ENCODE data around the gene RBP4.

Gene RBP4

DNA sequence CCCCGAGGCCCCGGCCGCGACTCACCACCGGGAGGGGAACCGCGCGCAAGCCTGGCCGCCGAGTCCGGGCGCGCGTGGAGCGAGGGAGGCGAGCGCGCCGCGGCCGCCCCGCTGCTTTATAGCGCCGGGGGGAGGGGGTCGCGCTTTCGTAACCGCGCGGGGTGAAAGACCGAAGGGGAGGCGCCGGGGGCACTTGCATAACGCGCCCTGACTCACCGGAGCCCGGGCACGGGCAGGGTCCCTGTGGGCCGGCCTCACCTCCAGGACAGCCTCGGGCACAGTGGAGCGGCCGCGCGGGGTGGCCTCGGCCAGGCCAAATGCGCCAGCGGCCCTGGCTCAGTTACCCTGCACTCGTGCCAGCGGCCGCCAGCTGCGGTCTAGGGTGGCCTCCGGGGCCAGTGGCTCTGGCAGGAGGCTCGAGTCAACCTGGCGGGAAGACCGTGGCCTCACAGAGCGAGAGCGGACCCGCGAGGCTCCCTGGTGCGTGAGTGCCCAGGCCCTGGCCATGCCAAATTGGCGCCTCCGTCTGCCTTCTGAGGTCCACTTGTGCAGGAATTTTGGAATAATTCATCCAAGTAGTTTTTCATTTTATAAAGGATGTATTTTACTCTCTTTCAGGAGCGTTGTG is at the start of gene RBP4:
Gene RBP4, minus strand, starts transcription at position 90 of the 628 bp plus-strand sequence. CDS start 207 bp downstream, outside the sequence.
- peak; percentile 20 for DNase-seq (ENCODE audit: low read depth)

DNA sequence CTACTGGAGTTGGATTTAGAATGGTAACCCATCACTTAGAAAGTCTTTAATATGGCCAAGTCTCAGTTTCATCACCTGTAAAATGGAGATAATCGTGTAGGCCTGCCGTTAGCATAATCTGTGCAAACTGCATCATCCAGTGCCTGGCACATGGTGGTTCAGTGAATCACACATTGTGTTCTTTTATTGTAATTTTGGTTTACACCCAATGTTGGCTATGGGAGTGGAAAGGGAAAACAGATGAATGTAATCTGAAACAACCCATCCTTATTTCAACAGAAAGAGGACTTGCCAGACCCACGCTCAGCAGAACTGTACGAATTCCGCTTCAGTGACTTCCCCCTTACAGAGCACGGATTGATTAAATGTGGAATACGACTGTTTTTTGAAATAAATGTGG is 38.8 kb upstream of the RBP4 start:
- peak; percentile 48 for DNase-seq (ENCODE audit: low read depth)

DNA sequence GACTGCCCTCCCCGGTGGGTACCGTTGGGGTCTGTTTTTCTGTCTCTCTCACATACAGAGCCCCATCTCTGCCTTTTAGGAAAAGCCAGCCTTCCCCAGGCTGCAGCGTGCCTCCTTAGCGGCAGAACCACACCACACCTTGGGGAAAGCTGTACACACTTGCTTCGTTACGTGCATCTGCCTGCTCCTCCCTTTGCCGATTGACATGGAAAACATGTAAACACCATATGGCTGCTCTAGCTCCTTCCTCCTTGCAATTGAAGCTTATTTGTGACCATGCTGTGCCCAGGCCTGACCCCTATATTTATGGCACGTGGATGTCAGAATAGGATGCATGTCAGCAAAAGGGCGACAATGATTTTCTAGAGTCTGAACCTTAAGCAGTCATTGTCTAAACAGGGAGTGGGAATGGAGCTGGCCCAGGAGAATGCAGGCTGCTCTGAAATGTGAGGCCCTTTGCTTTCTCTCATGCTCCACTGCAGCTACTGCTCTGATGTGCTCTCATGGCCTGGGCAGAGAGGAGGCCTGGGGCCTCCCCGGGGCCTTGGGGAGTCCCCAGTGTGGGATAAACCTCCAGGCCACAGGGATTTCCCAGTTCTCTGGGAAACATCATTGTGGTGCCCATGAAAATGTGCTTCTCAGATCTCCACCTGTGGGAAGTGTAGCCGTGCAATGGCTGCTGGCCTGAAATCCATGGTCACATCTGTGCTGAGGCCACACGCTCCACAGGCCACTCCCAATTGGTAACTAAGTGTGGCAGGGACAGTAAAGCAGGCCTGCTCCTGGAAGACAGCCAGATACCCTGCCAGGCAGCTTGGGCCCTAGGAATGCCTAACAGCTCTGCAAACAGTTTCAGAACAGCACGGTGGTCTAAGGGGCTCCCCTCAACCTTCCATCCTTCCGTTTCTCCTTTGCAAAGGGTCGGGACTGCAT is 29.9 kb upstream of the RBP4 start:
- no peak for DNase-seq (ENCODE audit: low read depth)

DNA sequence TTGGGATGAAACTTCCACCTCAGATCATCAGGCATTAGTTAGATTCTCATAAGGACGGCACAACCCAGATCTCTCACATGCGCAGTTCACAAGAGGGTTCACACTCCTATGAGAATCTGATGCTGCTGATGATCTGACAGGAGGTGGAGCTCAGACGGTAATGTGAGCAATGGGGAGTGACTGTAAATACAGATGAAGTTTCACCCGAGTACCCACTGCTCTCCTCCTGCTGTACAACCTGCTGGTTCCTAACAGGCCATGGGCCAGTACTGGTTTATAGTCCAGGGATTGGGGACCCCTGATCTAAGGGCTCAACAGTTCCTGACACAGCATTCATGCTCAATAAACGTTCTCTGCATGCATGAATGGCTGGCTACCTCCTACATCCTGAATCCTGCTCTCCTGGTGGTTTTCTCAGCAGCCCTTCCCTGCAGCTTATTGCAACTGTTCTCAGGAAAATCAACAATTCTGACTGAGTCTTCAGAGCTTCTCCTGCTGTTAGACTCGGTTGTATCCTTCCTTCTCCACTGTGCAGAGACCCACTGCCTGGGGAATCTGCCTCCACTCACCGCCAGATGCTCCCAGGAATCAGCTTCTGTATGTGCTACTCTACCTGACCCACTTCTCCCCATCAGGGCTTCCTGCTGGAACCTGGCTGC is 28.7 kb upstream of the RBP4 start:
- no peak for DNase-seq (ENCODE audit: low read depth)

DNA sequence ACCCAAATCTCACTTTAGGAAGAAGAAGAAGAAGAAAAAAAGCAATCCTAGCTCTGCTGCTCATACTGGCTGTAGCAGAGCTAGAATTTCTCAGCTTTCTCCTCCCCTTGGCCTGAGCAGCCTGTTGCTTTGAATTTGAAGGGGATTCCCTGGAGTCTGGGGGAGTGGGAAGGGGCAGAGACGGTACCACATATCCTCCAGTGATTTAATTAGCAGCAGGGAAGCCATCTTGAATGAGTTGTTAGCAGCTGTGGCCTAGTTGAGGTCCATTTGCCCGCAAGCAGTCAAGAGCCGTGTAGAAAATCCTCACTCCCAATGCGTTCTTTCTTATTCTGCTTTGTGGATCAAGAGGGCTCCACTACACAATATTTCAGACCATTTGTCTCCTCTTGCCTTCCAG is 27.8 kb upstream of the RBP4 start:
- no peak for DNase-seq (ENCODE audit: low read depth)

DNA sequence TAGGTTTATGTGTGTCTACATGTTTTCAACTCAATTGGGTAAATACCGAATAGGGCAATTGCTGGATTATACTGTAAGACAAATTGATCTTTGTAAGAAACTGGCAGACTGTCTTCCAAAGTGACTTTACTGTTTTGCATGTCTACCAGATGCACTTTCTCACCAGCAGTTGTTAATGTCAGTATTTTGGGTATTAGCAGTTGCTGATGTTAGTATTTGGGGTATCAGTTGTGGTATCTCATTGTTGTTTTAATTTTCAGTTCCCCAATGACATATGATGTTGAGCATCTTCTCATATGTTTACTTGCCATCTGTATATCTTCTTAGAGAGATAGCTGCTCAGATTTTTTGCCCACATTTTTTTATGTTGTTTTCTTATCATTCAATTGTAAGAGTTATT is 21.9 kb upstream of the RBP4 start:
- DNase-seq (ENCODE audit: low read depth): no peak

DNA sequence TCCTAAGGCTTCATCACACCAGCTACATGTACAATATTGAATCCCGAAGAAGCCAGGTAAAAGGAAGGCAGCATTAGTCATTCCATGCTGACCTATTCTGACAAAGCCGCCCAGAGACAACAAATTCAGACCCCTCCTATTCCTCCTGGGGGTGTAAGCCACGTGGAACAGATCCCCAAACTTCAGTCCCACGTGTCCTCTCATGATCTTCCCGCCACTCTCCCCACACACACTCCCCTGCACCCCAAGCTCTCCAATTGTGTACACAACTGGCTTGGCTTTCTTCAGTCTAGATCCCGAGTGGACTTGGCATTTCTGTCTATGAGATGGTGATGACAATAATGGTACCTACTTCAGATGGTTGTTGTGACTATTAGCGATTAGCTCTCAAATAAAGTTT is 19.9 kb upstream of the RBP4 start:
- DNase-seq (ENCODE audit: low read depth): no peak

DNA sequence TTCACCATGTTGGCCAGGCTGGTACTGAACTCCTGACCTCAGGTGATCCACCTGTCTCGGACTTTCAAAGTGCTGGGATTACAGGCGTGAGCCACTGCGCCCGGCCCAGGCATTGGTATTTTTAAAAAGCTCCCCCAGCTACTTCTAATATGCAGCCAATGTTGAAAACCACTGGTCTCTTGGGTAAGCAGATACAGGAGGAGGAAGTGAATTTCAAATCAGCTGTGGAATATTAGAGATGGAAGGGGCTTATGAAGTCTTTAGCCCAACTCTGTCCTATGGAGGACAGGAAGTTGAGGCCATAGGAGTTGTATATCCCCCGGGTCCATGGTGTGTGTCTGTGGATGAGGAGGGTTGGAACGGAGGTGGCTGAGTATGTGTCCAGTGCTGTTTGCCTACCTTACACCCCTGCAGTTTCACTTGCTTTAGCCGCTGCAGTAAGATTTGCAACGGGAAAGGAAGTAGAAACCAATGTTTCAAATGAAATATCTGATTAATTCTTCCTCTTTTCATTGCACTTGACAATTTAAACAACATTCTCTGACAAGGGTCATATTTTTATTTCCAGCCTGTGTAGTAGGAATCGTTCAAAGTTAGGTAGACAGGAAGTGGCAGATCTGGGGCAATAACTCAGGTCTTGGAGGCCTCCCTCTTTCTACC is 14.7 kb upstream of the RBP4 start:
- DNase-seq (ENCODE audit: low read depth): no peak

DNA sequence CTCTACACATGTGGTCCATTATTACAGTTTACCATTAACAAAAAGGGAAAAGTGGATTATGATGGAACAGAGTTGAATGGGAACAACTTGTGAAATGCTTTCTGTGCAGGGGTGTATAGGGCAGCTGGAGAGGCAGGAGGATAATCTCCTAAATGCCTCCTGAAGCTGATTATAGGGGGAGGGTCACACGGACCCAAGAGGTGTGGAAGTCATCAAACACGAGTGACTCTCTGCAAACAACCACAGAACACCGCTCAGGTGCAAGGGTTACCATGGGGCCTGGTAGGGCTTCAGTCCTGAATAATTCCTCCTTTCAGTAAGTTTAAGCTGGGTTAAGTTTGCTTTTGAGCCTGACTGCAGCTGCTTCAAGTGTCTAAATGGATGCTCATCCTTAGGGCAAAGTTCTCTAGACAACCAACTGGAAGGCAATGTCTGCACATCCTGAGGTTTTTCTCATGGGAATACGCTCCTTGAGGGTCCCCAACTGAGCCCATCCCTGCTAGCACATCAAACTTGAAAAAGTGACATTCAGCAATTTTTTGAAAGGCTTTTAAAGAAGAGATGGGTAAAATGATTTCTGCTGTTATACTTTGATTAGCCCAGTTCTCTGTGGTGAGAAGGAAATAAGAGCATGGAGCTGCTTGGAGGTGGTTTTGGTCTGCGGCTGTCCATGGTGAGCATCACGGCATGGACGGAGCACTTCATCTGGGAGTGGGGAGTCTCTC is 13.2 kb upstream of the RBP4 start:
- DNase-seq (ENCODE audit: low read depth): no peak

DNA sequence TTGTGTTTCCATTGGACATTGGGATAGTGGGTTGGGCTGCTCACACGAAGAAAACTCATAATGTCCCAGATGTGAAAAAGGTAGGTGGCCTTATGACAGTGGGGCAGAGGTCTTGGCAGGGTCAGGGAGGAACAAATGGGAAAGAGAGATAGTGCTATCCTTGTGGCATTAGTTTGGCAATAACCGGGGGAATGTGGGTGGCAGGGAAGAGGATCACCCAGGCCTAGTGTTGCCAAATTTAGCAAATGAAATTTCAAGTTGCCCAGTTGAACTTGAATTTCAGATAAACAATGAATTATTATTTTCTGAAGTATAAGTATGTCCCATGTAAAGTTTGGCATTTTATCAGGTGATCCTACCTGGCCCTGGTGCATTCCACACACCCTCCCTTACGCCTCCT is 12.1 kb upstream of the RBP4 start:
- no peak for DNase-seq (ENCODE audit: low read depth)

DNA sequence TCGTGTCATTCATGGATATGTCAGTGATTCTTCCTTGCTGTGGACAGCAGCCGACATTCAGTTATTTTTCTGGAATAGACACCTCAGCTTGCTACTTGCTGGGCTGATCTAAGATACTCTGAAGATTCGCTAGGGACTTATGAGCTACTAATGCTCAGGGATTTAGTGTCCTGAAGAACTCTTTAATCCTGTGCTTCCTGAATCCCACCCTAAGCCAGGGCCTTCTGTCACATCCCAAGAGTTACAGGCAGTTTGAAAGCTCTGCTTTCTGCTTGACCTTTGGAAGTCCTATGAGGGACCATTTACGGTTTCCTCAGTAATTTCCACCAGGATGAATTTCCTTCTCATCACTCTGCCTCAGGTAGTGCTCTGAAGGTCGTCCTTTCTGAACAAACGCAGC is 11.3 kb upstream of the RBP4 start, which contains the start of gene PDE6C:
Gene PDE6C, plus strand, starts transcription at position 227 of the 400 bp plus-strand sequence. CDS start 189 bp downstream, outside the sequence.
- DNase-seq (ENCODE audit: low read depth): no peak

DNA sequence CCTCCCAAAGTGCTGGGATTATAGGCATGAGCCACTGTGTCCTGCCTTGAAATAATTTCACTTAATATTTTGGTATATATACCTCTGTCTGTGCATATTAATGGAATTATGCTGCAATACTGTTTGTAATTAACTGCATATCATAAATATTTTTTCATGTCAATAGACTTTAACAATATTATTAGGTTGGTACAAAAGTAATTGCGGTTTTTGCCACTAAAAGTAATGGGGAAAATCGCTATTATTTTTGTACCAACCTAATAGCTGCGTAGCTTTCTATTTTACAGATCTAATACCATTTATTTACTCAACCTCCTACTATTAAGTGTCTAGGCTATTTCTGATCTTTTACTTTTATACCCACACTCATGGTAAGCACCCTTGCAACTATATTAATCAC is 7.4 kb upstream of the RBP4 start:
- DNase-seq (ENCODE audit: low read depth): no peak

DNA sequence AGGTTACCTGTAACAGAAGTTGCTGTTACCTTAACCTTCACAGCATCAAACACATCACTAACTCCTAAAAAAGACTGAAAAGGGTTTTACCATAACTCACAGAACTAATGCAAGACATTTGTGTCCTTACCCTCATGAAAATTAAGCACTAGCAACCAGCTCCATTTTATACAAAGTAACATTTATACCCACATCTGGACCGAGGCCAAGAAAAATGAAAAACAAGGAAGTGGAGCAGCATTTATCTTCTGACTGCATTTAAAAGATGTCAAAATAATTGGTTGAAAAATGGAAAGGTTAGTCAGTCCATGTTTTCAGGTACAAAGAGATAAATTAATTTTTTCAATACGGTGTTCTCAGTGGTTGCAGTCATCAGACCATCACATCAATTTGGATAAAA is 3.1 kb upstream of the RBP4 start:
- no peak for DNase-seq (ENCODE audit: low read depth)

DNA sequence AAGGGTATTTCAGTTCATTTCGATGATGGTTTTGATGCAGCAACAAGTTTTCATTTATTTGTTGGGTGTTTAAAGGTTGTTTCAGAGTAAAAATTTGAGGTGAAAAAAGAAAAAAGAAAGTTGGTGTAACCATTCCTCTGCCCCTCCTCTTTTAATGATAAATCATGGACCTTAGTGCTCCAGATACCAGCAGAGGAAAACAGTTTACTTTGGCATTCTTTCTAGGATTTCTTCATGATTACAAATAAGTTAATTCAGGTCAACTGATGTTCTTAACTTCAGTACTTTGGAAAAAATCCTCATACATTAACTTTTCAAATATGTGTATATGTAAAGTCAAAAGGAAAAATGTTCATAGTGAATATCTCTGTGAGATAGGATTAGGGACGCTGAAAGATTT is 2.0 kb upstream of the RBP4 start:
- no peak for DNase-seq (ENCODE audit: low read depth)

DNA sequence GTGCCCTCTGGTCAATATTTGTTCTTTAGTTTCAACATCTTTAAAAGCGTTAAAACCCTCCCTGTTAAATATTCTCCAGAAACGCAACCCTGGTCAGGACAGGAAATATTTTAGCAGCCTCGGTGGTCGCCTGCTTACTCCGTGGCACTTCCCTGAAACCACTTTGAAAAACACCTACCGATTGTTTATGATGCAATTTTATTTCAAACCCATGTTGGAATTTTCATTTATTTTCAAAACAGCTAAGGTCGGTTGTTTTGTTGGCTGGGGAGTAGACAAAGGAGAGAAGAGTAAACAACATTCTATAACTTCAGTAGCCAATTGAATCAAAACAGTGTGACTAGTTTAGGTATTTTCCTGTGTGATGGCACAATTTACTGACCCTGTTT is 733 bp upstream of the RBP4 start:
- DNase-seq (ENCODE audit: low read depth): no peak

DNA sequence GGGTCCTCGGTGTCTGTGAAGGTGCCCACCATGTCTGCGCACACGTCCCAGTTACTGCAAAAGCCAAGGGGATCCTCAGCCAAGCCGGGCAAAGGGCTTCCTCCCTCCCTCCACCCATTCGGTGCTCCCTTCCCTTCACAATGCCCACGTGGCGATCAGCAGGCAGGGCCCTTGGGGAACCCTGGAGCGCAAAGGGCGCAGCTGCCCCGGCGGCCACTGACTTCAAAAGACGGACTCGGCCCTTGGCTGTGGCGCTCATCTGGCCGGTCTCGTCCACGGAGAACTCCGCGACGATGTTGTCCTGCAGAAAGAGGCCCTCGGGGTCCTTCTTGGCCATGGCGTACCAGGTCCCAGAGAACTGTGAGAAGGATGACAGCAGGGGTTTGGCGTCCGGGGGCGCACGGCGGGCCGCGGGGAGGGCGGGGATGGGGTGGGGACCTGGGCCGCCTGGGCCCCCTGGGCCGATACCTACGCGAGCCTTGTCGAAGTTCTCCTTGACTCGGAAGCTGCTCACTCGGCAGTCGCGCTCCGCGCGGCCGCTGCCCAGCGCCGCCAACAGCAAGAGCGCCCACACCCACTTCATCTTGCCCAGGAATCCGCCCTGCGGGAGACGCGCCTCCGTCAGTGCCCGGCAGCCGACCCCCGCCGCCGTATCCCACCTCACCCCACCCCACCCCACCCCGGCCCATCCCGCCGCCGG is 439 bp downstream of the RBP4 start:
- DNase-seq (ENCODE audit: low read depth): peak; percentile 39

DNA sequence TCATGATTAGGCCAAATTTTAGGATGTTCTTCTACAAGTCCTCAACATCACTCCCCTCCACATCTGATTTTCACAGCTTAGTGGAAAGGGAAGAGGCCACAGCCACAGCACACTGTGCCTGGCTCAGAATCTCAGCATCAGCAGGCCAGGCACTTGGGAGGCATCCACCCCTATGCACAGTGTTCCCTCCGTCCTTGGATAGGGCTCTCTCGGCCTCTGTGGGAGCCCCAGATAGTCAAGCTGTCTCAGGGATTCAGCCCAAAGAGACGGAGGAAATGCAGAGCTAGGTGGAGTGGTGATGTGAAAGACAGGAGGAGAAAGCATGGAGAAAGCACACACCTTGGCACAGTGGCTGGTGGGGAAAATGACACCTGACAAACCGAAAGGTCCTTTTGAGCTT is 1.3 kb downstream of the RBP4 start:
- DNase-seq (ENCODE audit: low read depth): no peak

DNA sequence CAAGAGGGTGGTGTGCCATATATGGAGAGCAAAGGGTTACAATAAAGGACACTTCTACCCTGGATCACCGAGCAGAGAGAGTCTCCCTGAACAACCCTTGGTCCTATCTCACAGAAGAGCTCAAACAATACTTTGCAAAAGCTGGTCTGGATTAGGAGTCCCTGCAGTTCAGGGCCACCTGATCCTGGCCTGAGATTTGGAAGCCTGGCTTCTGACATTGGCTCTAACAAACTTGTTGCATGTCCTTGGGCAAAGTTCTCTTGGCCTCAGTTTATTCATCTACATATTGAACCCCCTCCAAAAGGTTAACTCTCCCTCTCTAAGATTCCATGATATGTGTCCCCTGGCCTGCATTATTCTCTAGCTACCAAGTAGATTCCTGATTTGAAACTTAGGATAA is 1.7 kb downstream of the RBP4 start:
- DNase-seq (ENCODE audit: low read depth): no peak

DNA sequence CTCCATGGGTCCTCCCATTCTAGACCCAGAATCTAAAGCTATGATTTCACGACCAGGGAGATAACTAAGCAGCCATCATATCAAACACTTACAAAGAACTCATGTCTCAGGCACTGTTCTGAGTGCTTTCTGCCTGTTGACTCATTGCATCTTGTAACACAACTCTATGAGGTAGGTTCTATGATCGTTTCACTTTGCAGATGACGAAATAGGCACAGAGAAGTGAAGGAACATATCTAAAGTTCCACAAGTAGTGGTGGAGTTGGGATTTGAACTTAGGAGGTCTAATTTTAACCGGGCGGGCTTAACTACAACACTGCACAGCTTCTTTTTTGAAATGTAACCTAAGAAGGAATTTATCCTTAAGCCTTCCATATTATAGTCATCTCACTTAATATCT is 2.9 kb downstream of the RBP4 start:
- no peak for DNase-seq (ENCODE audit: low read depth)

DNA sequence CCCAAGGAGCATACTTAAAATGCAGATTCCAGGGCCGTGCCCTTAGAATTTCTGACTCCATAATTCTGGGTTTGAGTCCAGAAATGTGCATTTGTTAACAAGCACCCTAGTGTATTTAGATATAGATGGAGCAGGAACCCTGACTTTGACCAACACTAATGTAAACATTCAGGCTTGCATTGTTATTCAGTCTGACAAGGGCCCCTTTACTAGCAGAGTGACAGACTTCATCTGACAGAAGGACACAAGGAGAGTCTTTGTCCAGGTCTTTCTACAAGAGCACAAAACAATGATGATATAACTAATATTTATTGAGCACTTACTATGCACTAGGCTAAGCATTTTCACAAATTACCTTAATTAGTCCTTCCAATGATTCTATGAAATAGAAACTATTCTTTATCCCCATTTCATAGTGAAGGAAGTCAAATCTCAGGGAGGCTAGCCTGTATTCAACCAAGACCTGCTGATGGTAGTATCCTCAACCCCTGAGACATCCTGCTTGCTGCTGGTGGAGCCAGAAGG is 3.9 kb downstream of the RBP4 start:
- DNase-seq (ENCODE audit: low read depth): no peak

DNA sequence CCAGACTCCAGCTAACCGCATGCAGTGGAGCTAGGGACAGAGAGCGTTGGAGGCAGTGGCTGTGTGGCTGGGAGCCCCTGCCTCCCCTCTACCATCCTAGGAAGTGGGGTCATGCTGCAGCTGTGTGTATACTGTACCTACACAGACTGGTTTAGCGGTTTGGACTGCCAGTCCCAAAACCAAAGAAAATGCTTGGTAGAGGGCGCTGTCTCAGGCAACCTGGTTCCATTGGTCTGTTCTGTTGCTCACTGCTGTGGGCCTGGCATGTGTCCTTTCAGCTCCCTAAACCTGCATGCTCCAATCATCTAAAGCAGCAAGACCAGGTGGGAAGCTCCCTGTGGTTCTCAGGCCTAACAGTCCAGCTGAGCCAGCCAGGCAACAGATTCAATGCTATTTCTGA is 4.5 kb downstream of the RBP4 start:
- DNase-seq (ENCODE audit: low read depth): no peak

Data from fibroblast of gingiva (primary cell).